ENCODE measurements around the gene SASH1.

Gene SASH1

DNA sequence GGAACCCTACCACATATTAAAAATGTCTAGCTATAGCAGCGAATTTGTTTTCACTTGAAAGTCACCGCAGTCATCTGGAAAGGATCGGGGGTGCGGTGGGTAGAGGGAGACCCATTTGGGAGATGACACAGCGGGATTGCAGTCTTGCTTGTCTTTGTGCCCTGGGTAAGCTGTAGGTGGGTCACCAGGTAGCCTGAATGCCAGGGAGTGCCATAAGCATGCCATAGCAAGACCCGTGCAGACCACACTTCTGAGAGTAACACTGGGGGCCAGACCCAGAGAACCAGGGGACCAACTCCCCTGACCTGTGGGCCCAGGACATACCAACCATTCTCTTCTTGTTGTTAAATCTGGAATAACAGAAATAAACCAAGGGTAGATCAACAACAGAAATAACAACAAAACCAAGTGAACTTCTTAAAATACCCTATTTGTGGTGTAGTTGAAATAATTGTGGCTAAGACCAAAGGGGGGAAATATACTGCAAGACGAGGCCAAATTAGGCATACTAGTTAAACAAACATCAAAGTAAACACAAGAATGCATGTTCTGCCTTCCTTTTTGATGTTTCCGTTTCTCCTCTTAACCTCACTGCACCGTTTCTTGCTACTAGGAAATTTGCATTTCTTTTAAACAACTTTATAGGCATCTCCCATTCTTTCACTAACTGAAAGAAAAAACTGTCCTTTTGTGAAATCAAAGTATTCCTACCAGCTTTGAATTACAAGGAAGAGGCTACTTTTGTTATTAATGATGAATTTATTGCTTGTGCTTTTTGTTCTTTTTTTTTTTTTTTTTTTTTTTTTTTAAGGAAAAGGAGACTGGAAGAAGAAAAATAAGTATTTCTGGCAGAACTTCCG is 128.2 kb downstream of the SASH1 start:
- TF ChIP-seq GATA3 (IDR thresholded peaks at IDR 0.05; ENCODE audit: low read depth, low read length) (no peak), GATA2 (IDR thresholded peaks at IDR 0.05; ENCODE audit: low read depth, low read length) (no peak)

DNA sequence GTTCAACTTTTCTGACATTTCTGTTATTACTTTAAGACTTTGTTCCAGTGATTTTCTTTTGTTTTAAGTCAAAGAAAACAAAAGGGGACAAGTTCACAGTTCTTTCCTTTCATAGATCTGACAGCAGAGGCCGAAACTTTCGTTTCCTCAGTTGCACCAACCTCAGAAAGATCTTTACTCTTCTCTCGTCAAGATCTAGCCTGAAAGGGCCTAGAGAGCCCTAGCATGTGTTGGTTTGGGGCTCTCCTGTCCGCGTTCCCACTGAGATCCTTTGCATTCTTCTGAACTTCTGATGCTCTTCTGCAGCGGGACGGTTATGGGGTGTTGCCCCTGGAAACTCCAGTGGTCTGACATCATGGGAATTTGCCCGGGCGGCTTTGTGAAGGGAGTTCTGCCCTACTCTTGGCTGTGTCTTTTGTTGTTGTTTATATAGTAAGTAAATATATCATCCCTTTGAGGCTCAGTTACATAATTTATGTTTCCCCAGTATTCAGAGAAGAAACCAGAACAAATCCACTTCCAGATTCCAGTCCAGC is 129.1 kb downstream of the SASH1 start:
- no peak for TF ChIP-seq GATA2 (IDR thresholded peaks at IDR 0.05; ENCODE audit: low read depth, low read length)
- TF ChIP-seq GATA3 (IDR thresholded peaks at IDR 0.05; ENCODE audit: low read depth, low read length) = no peak

DNA sequence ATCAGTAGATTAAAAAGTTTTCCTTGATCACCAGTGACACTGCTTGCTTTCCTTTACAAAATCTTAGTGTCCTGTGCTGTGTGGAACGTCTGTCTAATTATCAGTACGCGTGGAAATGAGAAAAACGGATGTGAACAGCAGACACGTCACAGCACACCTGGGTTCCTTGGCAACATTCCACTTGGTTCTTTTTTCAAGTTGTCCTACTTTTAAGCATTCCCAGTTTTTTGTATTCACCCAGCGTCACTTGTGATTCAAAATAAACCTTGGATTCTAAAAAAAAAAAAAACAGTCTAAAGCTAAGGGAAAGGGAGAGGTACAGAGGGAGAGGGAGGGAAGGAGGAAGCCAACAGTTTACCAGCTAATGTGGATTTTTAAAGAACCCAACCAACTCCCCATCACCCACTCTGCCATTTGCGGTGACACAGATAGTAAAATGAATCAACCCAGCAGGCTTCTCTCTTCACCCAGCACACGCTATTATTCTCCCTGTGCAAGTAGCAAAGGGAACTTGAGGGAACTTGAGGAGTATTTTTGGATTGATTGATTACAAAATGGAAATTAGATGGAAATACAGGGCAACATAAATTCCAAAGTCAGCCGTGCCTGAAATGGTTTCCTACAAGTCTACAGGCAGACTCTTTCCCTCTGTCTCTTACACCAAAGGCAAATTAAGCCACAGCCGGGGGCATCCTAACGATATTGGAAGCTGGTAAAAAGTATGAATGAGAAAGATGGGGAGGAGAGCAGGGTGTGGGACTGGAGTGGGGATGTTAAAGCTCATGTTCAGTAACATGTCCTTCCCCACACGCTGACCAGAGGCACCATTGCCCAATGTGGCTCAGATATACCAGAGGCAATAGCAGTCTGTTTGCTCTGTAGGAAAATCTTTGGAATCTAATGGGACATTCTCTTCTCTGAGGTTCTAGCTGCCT is 129.8 kb downstream of the SASH1 start:
- no peak for TF ChIP-seq GATA3 (IDR thresholded peaks at IDR 0.05; ENCODE audit: low read depth, low read length)
- no peak for TF ChIP-seq GATA2 (IDR thresholded peaks at IDR 0.05; ENCODE audit: low read depth, low read length)

DNA sequence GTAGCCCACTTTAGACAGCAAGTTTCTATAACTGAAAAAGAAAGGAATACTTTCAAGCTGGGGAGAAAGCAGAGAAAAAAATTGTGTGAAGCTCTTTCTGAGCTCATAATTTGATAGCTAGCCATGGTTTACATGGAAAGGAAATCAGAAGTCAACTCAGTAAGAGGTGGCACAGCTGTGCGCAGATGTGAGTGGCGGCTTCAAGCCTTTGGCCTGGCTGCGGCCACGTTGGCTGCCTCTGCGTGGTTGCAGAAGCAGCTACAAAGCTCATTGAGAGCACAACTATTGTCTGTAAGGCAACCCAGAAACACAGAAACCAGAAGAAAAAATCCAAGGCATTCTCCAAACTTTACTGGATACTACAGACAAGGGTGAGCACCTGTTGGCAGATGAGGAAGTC is 136.9 kb downstream of the SASH1 start:
- no peak for TF ChIP-seq GATA3 (IDR thresholded peaks at IDR 0.05; ENCODE audit: low read depth, low read length)
- TF ChIP-seq GATA2 (IDR thresholded peaks at IDR 0.05; ENCODE audit: low read depth, low read length) = no peak

DNA sequence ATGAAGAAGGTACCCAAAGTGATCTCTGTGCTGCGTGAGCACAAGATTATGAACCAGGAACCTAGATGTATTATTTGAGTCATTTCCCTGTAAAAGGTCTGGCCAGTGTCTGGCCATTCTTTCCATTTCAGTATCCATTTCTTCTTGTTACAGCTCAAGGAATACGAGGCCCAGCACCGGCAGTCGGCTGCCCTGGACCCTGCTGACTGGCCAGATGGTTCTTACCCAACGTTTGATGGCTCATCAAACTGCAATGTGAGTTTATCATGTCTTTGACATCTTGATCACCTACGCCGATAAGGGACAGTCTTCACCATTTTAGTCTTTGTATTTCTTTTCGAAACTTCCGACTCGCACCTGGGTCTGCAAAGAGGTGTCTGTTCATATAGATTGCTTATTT is 144.8 kb downstream of the SASH1 start:
- no peak for TF ChIP-seq GATA2 (IDR thresholded peaks at IDR 0.05; ENCODE audit: low read depth, low read length)
- TF ChIP-seq GATA3 (IDR thresholded peaks at IDR 0.05; ENCODE audit: low read depth, low read length) = no peak

DNA sequence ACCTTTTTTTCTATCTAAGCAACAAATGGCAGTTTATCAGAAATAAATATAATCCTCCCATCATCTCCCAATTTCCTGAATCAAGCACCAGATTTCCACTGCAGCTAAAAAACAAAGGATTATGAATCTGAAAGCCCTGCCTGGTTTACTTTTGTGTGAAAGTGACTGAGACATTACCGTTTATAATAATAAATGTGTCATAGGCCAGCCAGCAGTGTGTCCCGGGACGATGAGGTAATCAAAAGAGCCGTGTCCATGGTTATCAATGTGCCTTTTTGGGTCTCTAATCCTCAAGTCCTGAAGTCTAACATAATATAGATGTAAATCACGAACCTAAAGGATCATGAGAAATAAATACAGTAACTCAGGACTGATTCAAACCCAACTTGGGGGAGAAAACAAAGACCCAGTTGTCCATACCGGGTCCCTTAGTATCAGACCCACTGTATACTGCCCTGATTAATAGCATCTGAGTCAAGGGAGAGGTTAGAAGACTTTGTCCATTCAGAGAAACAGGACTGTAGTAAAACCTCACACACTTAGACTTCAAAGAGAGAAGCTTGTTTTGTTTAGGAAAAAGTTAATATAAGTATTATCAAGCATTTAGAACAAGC is 149.1 kb downstream of the SASH1 start:
- TF ChIP-seq GATA3 (IDR thresholded peaks at IDR 0.05; ENCODE audit: low read depth, low read length) (no peak), GATA2 (IDR thresholded peaks at IDR 0.05; ENCODE audit: low read depth, low read length) (no peak)

DNA sequence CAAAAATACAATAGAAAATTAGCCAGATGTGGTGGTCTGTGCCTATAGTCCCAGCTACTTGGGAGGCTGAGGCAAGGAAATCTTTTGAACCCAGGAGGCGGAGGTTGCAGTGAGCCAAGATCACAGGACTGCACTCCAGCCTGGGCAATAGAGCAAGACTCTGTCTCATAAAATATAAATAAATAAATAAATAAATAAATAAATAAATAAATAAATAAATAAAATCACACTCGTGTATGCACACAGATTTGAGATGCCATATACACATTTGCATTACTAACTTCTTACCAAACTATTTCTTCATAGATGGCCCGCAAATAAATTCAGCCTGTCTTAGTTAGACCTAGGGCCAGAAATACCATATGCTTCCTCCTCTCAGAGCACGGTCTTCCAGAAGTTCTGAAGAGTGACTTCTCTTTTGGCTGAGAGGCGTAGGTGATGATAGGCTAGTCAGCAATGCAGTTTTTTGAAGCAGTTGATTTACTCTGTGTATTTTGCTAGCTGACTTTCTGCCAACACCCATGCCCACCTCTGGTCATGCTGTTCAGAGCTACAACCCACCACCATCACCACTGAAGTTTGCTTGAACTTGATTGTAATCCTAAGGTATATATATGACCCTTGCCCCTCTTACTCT is 150.1 kb downstream of the SASH1 start:
- TF ChIP-seq GATA2 (IDR thresholded peaks at IDR 0.05; ENCODE audit: low read depth, low read length) = no peak
- no peak for TF ChIP-seq GATA3 (IDR thresholded peaks at IDR 0.05; ENCODE audit: low read depth, low read length)

DNA sequence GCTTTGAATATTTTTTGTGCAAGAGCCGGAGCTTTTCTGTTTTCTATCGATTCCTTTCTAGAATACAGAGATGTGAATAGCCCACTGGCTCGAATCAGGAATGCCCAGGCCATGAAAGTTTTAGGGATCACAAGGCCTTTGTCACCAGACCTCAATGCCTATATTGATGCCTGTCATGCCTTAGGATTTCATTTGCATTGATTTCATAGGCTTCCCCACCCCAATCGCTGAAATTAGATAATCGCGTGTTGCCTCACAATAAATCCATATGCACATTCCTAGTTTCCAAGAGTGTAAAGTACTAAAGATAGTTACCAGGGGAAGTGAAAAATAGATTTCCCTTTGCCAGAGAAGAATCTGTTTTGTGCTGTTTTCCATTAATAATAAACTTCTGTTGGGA is 150.8 kb downstream of the SASH1 start:
- no peak for TF ChIP-seq GATA2 (IDR thresholded peaks at IDR 0.05; ENCODE audit: low read depth, low read length)
- no peak for TF ChIP-seq GATA3 (IDR thresholded peaks at IDR 0.05; ENCODE audit: low read depth, low read length)

DNA sequence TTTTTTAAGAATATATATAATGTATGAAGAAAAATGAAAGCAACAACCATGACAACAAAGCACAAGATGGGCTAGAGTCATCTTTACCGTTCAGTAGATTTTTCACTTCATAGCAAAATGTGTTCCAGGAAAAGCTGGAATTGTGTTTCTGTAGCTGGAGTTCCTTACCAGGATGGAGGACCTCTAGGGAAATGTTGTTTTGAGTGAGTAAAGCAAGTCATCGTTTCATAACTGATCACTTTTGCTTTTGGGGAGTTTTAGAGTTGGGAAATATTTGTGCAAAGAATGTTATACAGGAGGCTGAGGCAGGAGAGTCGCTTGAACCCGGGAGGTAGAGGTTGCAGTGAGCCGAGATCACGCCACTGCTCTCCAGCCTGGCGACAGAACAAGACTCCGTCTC is 151.6 kb downstream of the SASH1 start:
- TF ChIP-seq GATA2 (IDR thresholded peaks at IDR 0.05; ENCODE audit: low read depth, low read length) = no peak
- TF ChIP-seq GATA3 (IDR thresholded peaks at IDR 0.05; ENCODE audit: low read depth, low read length) = no peak

DNA sequence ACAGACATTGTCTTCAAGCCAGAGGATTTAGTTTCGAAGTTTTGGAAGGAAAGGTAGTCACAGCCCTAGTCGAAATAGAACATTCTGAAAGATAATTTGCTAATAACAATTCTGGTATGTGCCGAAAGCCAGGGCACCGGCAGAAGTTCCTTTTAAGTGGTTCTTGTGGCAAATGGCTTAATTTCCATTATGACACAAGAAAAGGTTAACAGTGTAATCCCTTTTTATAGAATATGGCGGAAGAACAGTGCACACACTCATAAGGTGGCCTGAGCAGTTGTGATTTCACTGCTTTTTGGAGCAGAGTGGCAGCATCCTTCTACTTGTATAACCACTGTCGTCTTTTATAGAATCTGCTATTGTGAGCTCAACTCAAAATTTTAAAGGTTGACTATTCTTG is 152.4 kb downstream of the SASH1 start:
- TF ChIP-seq GATA3 (IDR thresholded peaks at IDR 0.05; ENCODE audit: low read depth, low read length) (no peak), GATA2 (IDR thresholded peaks at IDR 0.05; ENCODE audit: low read depth, low read length) (no peak)

DNA sequence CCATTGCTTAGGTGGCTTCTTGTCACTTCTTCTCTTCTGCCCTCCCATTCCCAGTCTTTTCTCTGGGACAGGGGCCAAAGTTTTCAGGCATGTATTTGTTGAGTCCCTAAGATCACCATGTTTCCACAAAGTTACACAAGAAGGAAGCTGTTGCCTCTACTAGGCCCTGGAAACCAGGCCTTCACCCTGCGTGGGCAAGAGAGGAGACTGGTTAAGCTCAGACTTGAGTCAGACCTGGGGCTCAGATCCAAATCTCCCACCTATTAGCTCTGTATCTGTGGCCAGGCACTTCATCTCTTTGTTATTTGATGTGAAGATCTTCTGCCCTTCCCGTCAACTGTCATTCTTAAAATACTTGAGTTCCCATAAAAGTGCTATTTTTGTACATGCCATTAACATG is 154.6 kb downstream of the SASH1 start:
- TF ChIP-seq GATA3 (IDR thresholded peaks at IDR 0.05; ENCODE audit: low read depth, low read length) (no peak), GATA2 (IDR thresholded peaks at IDR 0.05; ENCODE audit: low read depth, low read length) (no peak)

DNA sequence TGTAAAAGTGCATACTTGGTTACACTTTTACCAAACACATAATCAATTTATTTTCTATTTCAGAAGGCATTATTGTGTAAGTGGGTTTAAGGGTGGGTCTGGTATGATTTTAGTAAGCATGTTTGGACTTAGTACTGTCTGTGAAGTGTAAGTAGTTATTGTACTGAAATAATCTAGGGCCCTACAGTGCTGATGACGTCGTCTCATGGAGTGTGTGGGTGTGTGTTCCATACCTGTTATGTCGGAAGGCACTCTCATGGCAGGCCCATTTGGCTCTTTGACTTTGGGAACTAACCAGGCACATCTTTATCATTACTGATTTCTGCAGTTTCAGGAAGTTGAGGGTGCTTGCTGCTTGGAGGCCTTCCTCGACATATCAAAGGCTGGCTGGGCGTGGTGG is 155.1 kb downstream of the SASH1 start:
- no peak for TF ChIP-seq GATA3 (IDR thresholded peaks at IDR 0.05; ENCODE audit: low read depth, low read length)
- TF ChIP-seq GATA2 (IDR thresholded peaks at IDR 0.05; ENCODE audit: low read depth, low read length) = no peak

DNA sequence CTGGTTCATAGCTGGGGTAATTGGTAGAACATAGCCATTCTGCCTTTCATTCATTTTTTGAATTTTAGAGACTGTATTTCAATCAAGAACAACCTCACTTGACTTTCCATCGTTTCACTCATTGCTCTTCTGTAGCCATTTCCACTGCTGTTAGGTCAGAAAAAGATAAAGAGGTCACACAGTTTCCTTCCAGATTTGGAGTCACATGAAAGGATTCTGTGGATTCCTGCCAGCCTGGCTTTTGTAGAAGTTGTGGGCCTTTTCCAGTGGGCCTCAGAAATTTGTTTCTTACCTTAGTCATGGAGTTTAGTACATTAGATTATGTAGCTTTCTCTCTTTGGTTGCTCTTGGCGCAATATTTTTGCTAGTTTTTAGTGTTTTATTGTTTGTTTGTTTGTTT is 157.8 kb downstream of the SASH1 start:
- TF ChIP-seq GATA2 (IDR thresholded peaks at IDR 0.05; ENCODE audit: low read depth, low read length) (no peak), GATA3 (IDR thresholded peaks at IDR 0.05; ENCODE audit: low read depth, low read length) (no peak)

Data from SH-SY5Y (cell line).